HepG2 (cell line): ENCODE measurements around the gene NCOA6. TPM values are rescaled to one million over a fixed set of nuclear protein-coding genes. Genes with fewer than 3 reads are reported as not detected.

ENCODE experiments used
- AGO1 ChIP-seq: fragments of 200-400 bp; formaldehyde crosslinking; IDR thresholded peaks from 2 replicates; pipeline ENCODE4 v1.6.1; 2017; ENCODE audit warnings: mild to moderate bottlenecking, low read depth, low read length, moderate library complexity; ENCODE audit not compliant: poor library complexity, severe bottlenecking
- AHDC1 ChIP-seq: sonication (generic); formaldehyde crosslinking; IDR thresholded peaks from 2 replicates; pipeline ENCODE4 v1.5.1; 2020; ENCODE audit warnings: mild to moderate bottlenecking, missing genetic modification reagents, borderline replicate concordance
- CBFB ChIP-seq: sonication (generic); formaldehyde crosslinking; IDR thresholded peaks from 2 replicates; pipeline ENCODE4 v1.4.0; 2020; ENCODE audit warnings: missing genetic modification reagents
- GATAD1 ChIP-seq: IDR thresholded peaks from 2 replicates; pipeline ENCODE4 v1.6.1; 2016; ENCODE audit warnings: missing genetic modification reagents, missing compliant biosample characterization
- NFE2 ChIP-seq: sonication (generic); formaldehyde crosslinking; IDR thresholded peaks from 2 replicates; pipeline ENCODE4 v1.4.0; 2020; ENCODE audit warnings: missing genetic modification reagents
- PITX1 ChIP-seq: sonication (generic); formaldehyde crosslinking; IDR thresholded peaks from 2 replicates; pipeline ENCODE4 v1.5.1; 2020; ENCODE audit warnings: mild to moderate bottlenecking, missing genetic modification reagents
- PRDM10 ChIP-seq: sonication (generic); formaldehyde crosslinking; IDR thresholded peaks from 2 replicates; pipeline ENCODE4 v1.4.0; 2020; ENCODE audit warnings: low read depth, missing genetic modification reagents
- RARG ChIP-seq: sonication (generic); formaldehyde crosslinking; IDR thresholded peaks from 2 replicates; pipeline ENCODE4 v1.4.0; 2020; ENCODE audit warnings: low read depth, mild to moderate bottlenecking, missing genetic modification reagents
- SPEN ChIP-seq: sonication (generic); formaldehyde crosslinking; IDR thresholded peaks from 2 replicates; pipeline ENCODE4 v1.5.1; 2020; ENCODE audit warnings: low read depth, mild to moderate bottlenecking, missing genetic modification reagents
- TEAD2 ChIP-seq: sonication (generic); formaldehyde crosslinking; IDR thresholded peaks from 2 replicates; pipeline ENCODE4 v1.9.0; 2021; ENCODE audit warnings: missing genetic modification reagents
- ZGPAT ChIP-seq: IDR thresholded peaks from 2 replicates; pipeline ENCODE4 v1.6.1; 2016; ENCODE audit warnings: mild to moderate bottlenecking
- ZNF207 ChIP-seq: fragments of 450-650 bp; IDR thresholded peaks from 2 replicates; pipeline ENCODE4 v1.6.1; 2016; ENCODE audit warnings: antibody characterized with exemption, borderline replicate concordance
- ZNF296 ChIP-seq: sonication (generic); formaldehyde crosslinking; conservative IDR thresholded peaks from 2 replicates; pipeline ENCODE4 v1.5.0; 2020; ENCODE audit warnings: mild to moderate bottlenecking, missing genetic modification reagents
- ZNF335 ChIP-seq: sonication (generic); formaldehyde crosslinking; IDR thresholded peaks from 2 replicates; pipeline ENCODE4 v1.4.0; 2020; ENCODE audit warnings: missing genetic modification reagents
- ZNF33B ChIP-seq: sonication (generic); formaldehyde crosslinking; IDR thresholded peaks from 2 replicates; pipeline ENCODE4 v1.5.1; 2020; ENCODE audit warnings: mild to moderate bottlenecking, missing genetic modification reagents
- ZNF737 ChIP-seq: sonication (generic); formaldehyde crosslinking; IDR thresholded peaks from 2 replicates; pipeline ENCODE4 v1.5.0; 2020; ENCODE audit warnings: missing genetic modification reagents, mild to moderate bottlenecking, borderline replicate concordance
- ZNF777 ChIP-seq: sonication (generic); formaldehyde crosslinking; IDR thresholded peaks from 2 replicates; pipeline ENCODE4 v1.4.0; 2020; ENCODE audit warnings: missing genetic modification reagents
- ZNF792 ChIP-seq: IDR thresholded peaks from 2 replicates; pipeline ENCODE4 v1.6.1; 2016
- ZUFSP ChIP-seq: sonication (generic); formaldehyde crosslinking; IDR thresholded peaks from 2 replicates; pipeline ENCODE4 v1.9.0; 2021; ENCODE audit warnings: missing genetic modification reagents, mild to moderate bottlenecking, borderline replicate concordance
- polyA plus RNA-seq, 8 experiments: library from polyadenylated mRNA; depleted of rRNA in 3 of 8; stranded (reverse) in 7 of 8; unstranded in 1 of 8; fragments of >200 nt; fragmentation: Illumina TruSeq in 4 of 8; extraction: Trizol in 4 of 8; gene quantifications; 2 replicates each; pipeline versions ENCODE4 v1.2.1 to v1.2.3, GENCODE V29; 2011 to 2016; ENCODE audit warnings: low read depth in 4 of 8, missing spikeins in 1 of 8, mixed read lengths in 1 of 8; ENCODE audit not compliant: insufficient read depth in 1 of 8
- total RNA-seq, 5 experiments: library from RNA; depleted of rRNA; stranded (reverse); fragments of >200 nt; fragmentation: Illumina TruSeq; extraction: Trizol; gene quantifications; 2 replicates each; pipeline ENCODE4 v1.2.3, GENCODE V29; 2016; ENCODE audit warnings: low read depth in 1 of 5

Gene NCOA6
- total and polyA plus RNA-seq, 2 of the 13 experiments (the other 11 are each of a cell fraction or from before 2014, with no cell fraction given): 11.2 to 29.3 TPM

- TF ChIP-seq PRDM10 (CRISPR knock-in tag) (peak; percentile 38; the same call in 1 of the 2 replicates), ZNF296 (CRISPR knock-in tag) (peak; percentile 76; the same call in 1 of the 2 replicates), ZNF737 (peak; percentile 90; the same call in 1 of the 2 replicates), TEAD2 (CRISPR knock-in tag) (no peak), ZNF777 (0 out of 2 replicates have a peak, but pooled peaks have one; percentile 19), AHDC1 (CRISPR knock-in tag) (peak; percentile 32; the same call in 1 of the 2 replicates), ZUFSP (CRISPR knock-in tag) (no peak), ZGPAT (CRISPR knock-in tag) (no peak), PITX1 (peak; percentile 53; the same call in 1 of the 2 replicates), RARG (CRISPR knock-in tag) (no peak), SPEN (CRISPR knock-in tag) (no peak), ZNF207 (no peak), CBFB (CRISPR knock-in tag) (no peak), AGO1 (no peak), ZNF792 (CRISPR knock-in tag) (no peak), GATAD1 (CRISPR knock-in tag) (no peak), ZNF335 (peak; percentile 50; the same call in 1 of the 2 replicates), ZNF33B (peak; percentile 42; the same call in 1 of the 2 replicates), NFE2 (CRISPR knock-in tag) (no peak)
These were observed 120.4 kb downstream of the NCOA6 start (continued) for GRCh38 chr20:34705008-34705396.
